ENCODE data around the gene SLC8A2. TPM values are rescaled to one million over a fixed set of nuclear protein-coding genes. Genes with fewer than 3 reads are reported as not detected.
A peak's percentile ranks its signal among the peaks of the same experiment; 100 is the strongest.

SLC8A2 gene
- total RNA-seq, 1 experiment from 2014 or later, result not detected

DNA sequence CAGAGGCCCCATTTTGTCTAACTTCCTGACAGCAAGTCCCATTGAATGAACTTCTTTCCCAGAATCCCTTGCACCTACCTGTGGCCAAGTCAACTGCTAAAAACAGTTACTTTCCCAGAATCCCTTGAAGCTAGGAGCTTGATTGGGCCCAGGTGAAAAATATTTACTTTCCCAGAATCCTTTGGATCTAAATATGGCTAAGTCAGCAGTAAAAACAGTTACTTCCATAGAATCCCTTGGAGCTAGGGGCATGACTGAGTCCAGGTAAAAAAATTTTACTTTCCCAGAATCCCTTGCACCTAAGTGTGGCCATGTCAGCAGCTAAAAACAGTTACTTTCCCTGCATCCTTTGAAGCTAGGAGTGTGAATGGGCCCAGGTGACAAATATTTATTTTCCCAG, 39.2 kb downstream of the SLC8A2 start:
- DNase-seq (ENCODE audit: low read depth), result no peak

DNA sequence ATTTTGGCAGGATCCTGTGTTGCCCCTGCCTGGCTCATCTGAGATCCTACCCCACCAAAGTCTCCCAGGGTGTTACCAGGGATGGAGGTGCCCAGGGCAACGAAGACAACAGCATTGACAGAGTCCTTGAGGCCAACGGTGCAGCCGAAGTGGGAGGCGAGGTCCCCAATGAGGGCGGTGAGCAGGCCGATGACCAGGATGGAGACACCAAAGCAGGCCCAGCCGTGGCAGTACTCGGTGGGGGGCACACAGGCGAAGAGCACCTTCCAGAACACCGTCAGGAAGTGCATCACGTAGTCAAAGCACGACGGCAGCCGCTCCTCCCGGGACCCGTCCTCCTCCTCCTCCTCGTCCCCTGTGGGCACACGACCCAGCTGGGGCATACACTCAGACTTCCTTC, 39.6 kb downstream of the SLC8A2 start:
- no peak for DNase-seq (ENCODE audit: low read depth)

DNA sequence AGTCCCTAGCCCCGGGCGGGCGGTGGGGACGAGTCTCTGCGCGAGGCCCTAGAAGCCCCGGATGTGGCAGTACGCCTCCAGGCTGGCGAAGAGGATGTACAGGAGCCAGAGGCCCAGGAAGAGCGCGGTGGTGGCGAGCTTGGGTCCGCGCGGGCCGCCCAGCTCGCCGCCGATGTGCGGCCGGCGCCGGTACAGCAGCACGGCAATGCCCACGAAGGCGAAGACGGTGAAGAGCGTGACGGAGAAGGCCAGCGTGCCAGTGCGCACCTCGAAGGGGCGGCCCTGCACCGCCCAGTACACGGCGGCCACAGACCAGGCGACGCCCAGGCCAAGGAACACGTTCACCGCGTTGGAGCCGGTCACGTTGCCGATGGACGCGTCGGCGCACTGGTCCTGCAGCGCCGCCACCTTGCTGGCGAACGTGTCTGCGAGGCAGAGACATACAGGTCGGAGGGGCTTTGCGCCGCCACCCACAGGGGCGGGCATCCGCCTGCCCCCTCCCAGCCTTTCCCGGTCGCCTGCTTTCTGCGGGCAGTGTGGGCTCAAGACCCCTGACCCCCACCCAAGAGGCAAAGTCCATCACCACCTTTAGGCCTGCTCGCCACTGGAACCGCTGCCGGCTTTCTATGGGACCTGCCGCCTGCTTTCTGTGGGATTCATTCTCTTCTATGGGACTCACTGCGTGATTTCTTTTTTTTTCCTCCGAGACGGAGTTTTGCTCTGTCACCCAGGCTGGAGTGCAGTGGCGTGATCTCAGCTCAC, 41.5 kb downstream of the SLC8A2 start:
- DNase-seq (ENCODE audit: low read depth), result peak; percentile 33

DNA sequence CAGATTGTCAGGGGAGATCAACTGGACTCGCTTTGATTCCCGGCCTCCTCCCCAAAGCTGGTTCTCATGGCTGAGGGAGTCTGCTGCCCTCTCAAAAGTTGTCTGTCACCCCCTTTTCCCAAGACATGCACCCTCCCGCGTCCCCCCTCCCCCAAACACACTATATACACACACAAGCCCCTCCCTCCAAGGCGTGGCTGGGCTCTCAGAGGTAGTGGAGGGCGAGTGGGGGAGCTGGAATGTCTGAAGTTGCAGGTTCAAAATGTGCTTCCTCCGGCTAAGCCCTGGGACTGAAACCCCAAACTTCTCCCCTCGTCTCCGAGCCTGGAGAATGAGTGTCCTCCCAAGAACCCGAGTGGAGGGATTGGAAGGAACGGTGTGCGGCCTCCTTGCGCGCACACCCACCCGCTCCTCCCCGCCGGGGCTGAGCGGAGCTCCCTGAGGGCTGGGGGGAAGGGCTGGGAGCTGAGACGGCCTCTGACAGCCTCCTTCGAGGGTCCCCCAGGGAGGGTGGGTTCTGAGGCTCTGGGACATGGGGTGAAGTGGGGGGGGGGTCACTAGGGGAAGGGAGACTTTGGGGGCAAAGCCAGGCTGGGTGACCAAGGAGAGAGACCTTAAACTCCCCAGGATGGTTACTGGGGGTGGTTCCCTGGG, 42.4 kb downstream of the SLC8A2 start:
- no peak for DNase-seq (ENCODE audit: low read depth)

DNA sequence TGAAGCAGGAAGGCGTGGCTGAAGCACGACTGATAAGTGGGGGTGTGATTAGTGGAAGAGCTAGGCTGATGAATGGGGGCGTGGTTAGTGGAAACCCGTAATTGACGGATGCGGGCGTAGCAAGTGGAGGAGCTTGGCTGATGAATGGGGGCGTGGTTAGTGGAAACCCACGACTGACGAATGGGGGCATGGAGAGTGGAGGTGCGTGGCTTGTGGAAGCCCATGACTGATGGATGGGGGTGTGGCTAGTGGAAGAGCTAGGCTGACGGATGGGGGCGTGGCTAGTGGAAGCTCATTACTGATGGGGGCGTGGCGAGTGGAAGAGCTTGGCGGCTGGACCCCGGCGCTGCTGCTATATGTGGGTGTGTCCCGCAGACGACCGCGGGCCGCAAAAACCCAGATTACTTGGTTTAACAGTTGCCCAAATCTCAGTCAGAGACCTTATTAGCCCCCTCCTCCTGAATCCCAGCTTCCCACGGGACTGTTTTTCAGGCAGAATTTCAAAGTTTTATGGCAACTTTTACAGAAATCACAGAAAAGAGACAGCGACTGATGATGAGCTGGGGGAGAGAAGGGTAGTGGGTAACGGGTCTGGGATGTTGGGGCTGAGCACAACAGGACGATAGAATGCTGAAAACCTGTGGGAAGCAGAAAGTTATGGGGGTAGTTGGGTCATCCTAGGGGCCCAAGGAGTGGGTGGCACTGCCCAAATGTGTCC, 43.4 kb downstream of the SLC8A2 start:
- DNase-seq (ENCODE audit: low read depth), result peak; percentile 99

DNA sequence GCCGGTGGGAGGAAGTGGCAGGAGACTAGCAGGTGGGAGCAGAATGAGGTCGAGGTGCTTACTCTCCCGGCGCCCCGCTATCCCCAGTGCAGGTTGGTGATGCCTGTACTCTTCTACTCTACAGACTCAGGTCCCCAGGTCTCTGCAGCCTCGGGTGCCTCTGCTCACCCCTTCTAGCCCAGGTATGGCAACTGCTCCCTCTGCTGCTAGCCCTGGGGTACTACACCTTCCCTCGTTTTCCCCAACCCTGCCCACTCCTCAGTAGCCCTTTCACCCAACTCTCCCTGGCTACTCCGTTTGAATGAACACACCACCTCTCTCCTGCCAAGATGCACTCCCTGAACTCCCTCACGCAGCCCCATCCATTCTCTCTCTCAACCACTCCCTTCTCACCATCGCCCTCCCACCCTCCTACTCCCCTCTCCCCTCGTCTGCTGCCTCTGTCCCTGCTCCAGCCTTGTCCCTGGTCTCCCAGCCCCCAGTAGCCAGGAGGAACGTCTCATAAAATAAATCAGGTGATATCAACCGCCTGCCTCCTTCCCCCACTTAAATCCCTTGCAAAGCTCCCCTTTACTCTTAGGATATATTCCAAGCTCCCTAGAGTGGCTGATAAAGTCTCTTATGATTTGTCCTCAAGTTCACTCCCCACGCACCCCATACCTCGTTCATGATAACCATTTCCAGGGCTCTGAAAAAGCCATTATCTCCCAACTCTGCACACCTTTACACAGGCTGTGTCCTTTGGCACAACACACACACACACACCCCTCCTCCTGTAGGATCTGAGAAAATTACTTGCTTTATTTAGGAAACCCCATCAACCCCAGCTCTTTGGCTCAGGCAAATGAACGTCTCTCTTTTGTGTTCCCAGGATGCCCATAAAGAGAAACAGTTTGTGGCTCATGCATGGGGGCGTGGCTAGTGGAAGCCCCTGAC, 44.2 kb downstream of the SLC8A2 start:
- DNase-seq (ENCODE audit: low read depth), result peak; percentile 67

DNA sequence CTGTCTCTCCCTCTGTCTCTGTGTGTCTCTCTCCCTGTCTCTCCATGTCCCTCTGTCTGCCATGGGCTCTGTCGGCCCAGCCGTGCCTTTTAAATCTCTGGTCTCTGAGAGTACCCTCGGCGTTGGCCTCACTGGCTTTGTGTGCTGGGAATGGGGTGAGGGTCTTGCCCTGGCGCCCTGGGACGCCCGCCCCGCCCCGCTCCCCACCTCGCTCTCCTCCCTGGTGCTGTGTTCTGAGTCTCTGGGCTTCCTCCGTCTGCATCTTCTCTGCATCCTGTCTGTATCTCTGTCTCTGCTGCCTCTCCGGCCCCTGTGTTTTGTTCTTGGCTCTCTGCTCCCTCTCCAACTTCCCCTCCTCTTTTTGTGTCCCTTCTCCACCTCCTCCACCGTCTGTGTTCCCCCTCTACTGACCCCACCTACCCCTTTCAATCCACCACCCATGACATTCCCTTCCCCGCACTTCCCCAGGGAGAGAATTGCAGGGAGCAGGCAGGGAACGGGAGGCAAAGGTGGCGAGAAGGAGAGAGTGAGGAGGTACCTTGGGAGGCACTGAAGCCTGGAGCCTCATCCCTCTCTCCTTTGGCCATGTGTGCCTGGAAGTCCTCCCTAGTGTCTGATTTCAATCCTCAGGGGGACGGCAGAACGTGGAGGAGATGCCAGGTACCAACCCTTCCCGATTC, 48.4 kb downstream of the SLC8A2 start:
- DNase-seq (ENCODE audit: low read depth), result no peak

DNA sequence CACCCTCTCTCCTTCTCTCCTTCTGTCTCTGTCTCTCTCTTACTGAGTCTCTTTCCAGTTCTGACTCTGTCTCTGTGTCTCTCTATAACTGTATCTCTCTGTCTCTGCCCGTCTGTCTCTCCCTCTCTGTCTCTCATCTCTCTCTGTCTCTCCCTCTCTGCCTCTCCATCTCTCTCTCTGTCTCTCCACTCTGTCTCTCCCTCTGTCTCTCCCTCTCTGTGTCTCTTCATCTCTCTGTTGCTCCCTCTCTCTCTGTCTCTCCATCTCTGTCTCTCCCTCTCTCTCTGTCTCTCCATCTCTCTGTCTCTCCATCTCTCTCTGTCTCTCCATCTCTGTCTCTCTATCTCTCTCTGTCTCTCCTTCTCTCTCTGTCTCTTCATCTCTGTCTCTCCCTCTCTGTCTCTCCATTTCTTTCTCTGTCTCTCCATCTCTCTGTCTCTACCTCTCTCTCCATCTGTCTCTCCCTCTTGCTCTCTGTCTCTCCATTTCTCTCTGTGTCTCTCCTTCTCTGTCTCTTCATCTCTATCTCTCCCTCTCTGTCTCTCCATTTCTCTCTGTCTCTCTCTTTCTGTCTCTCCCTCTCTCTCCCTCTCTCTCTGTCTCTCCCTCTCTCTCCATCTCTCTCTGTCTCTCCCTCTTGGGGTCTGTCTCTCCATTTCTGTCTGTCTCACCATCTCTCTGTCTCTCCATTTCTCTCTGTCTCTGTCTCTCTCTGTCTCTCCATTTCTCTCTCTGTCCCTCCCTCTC, 49.1 kb downstream of the SLC8A2 start:
- no peak for DNase-seq (ENCODE audit: low read depth)

DNA sequence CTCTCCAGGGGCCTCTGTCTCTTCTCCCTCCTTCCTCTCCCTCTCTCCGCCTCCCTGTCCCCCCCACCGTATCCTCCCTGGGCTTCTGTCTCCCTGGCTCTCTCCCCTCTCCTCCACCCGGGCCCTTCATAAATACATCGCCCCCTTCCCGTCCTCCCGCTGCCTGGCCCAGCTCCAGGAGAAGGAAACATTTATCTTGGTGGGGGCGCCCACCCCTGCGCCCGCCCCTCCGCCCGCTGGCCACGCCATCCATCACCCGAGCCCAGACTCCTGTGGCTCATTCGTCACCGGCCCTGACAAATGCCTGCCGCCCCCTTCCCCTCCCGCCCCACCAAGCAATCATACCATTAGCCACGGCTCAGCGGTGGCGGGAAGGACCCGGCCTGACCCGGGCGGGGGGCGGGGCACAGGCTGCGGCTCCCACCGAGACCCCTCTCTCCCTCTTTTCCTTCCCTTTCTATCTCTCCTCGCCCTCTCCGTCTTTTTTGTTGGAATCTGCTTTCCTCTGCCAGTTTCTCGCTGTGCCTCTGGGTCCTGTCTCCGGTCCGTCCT, 49.8 kb downstream of the SLC8A2 start:
- no peak for DNase-seq (ENCODE audit: low read depth)

DNA sequence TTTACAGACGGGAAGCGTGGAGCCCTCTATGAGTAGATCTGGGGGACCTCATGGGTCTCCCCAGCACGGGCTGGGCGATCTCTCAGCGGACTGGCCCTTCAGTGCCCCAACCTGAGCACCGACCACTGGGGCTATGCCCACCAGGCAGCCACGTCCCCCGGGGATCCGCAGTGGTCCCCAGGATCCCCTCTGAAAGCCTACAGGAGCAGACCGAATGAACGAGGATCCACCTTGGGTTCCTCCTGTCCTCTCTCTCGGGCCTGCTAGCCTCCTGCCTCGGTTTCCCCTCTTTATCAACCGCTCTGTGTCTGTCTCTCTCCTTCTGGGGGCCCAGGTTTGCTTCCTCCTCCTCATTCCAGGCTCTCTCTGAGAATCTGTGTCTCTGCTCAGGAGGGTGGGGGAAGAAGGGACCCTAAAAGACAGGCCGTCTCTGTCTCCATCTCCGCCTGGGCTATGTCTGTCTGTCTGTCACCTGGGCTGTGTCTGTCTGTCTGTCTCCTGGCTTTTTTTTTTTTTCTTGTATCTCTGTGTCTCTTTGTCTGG, 50.4 kb downstream of the SLC8A2 start:
- no peak for DNase-seq (ENCODE audit: low read depth)

DNA sequence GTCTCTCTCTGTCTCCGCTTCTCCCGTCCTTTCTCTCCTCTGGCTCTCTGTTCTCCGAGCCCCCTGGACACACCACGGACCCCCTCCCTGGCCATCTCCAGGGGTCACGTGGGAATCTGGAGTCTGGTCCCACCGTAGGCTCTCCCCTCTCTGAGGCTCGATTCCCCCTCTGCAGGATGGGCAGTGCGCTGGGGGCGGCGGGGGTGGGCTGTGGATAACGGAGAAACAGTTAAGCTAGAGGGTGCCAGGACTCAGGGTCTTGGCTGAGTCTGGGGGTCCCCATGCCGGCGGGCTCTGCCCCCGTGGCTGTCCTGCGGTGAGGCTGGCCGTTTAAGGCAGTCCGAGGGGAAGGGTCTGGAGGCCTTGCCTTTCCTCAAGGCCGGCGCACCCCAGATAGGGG, 51.9 kb downstream of the SLC8A2 start:
- DNase-seq (ENCODE audit: low read depth), result no peak

DNA sequence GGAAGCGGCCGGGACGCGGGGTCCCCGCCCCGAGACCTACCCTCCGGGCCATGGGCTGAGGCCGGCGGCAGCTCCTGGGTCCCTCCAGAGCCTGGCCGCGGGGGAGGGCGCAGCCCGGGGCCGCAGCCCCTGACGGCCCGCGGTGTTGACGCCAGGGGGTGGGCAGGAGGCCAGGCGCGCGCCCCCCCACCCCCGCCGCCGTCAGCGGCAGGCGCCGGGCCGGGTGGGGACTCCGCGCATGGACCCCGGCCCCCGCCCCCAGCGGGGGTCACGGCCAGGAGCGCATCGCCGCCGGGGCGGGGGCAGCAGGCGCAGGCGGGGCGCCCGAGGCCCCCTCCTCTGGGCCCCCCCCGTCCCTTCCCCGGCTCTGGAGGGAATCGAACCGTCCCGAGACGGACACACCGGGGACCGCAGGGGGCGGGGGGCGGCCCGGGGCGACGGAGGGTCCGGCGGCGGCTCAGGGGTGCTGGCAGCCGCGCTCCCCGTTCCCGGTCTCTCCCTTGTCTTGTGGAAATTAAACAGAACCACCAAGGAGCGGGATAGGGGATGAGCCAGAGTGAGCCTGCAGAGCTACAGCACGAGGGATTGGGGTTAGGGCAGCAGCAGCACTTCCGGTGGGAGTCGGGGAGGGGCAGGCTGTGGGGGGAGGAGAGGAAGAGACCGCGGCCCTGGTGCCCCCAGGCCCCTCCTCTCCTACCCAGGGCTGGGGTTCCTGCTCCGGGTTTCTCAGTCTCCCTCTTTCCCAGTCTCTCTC, 52.5 kb downstream of the SLC8A2 start, which contains the start of gene MEIS3:
TSS of gene MEIS3 (minus strand) at position 498 of the 754 bp plus-strand sequence. CDS start at position 52, 446 bp downstream.
- DNase-seq (ENCODE audit: low read depth), result no peak

DNA sequence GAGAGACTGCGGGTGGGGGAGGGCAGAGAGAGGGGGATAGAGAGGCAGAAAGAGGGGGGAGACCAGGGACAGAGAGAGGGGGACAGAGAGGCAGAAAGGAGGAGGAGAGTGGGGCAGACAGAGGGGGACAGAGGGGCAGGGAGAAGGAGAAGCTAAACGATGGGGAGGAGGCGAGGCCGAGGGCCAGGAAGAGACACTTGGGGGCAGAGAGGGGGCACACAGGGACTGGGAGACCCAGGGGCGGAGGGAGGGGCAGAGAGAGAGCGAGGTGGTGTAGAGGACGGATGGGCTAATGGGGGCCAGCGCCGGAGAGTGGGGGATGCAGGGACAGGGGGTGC, 53.0 kb downstream of the SLC8A2 start:
- DNase-seq (ENCODE audit: low read depth), result no peak

DNA sequence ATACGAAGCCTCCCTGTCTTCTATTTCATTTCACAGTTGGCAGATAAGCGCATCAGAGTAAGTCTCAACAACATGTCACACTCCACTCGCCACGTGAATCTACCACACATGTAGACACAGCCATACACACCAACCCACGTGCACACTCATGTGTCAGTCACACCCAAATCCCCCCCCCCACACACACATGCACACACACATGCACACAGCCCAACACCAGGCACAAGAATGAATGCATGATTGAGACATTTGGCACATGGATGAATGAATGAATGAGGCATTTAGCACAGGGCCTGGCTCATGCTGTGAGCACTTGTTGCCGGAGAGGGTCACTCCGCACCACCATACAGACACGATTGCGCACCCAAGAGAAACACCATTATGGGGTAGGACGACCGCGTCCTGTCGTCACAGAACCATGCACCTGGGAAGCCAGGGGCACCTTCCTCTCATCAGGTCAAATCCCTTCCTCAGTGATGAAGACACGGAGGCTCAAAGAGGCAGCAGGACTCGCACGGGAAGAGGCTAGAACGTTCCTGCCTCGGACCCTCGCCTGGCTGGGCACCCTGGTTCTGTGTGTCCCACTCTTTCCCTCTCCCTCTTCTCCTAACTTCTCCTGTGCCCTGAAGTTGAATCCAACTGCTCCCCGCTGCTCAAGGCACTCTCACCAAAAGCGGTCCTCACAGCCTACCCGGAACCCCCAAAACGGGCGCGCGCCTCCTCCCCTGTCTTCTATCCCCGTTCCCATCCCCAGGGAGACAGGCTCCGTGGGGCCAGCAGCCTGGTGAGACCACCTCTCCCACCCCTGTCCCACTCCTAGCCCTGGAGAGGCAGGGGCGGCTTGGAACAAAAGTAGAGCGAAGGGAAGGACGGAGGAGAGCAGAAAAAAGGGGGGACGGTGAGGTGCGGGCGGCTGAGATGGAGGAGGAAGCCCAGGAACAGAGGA, 53.7 kb downstream of the SLC8A2 start:
- no peak for DNase-seq (ENCODE audit: low read depth)

DNA sequence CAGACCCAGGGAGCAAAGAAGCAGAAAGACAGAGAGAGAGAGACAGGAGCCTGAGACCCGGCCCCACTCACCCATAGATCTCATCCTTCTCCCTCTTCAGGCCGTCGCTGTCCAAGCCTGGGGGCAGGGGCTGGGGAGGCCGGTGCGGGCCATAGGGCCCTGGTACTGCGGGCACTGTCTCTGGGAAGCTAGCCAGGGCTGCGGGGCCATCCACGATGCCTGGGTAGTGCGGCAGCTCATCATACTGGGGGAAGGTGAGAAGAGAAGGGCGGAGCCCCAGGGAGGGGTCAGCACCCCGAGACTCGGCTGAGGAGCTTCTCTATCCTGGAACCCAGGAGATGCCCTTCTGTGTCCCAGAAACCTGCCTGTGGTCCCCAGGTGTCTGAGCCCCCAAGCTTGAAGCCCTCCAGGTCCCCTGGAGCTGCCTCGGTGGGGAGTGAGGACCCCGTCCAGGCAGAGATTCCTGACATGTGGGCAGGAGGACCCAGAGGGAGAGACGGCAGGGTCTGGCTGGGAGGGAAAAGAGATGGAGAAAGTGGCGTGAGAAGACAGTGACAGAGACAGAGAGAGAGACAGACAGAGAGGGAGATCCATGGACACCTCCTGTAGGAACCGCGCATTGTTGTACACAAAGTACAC, 54.5 kb downstream of the SLC8A2 start:
- DNase-seq (ENCODE audit: low read depth), result no peak

DNA sequence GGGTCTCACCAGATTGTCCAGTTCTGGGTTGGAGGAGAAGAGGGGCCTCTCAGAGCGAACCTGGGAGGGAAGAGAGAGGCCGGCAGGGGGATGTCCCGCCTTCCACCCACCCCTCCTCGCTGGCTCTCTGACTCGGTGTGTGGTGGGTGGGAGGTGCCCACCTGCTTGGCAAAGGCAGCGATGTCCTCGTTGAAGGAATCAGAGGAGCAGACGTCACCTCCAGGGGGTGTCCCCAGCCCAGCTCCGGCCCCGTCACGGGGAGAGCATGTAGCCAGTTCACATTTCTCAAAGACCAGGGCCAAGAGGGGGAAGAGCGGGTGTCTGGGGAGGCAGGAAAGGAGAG, 55.1 kb downstream of the SLC8A2 start:
- DNase-seq (ENCODE audit: low read depth), result no peak

DNA sequence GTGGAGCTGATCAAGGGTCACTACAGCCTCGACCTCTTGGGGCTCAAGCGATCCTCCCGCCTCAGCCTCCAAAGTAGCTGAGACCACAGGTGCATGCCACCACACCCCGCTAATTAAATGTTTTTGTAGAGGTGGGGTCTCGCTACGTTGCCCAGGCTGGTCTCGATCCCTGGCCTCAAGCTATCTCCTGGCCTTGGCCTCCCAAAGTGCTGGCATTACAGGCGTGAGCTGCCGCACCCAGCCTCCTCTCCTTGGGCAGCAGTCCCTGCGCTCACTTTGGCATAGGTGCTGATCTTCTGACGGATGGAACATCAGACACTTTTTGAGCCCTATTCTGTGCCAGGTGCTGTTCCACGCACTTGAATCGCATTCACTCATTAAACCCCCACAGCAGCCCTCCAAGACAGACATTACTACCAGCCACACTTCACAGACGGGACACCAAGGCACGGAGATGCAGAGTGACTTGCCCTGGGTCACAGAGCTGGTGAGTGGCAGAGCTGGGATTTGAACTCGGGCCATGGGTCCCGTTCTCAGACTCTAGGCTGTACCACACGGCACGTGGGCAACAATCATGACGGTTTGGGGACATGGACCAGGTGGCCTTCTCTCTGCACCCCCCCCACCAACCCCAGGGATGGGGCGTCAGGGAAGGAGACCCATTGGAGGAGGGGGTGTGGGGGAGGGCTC, 55.6 kb downstream of the SLC8A2 start:
- no peak for DNase-seq (ENCODE audit: low read depth)

Measured in M059J (cell line).